Mucosa of descending colon (tissue), 3 donors: Measurements from ENCODE around the gene TMEM123. TPM values are rescaled to one million over a fixed set of nuclear protein-coding genes. Genes with fewer than 3 reads are reported as not detected.
"Not testable (repeated sequence)": the region's sequence is repeated elsewhere in the genome, so short reads cannot be mapped to it uniquely, and the experiment has no call there.

ENCODE experiments used
- ATAC-seq: fragments of 200-7000 bp; cut with Tn5 transposase; one replicate; pipeline ENCODE4 v1.9.1; 2020; ENCODE audit warnings: mild to moderate bottlenecking, moderate library complexity
- DNase-seq, 3 donors: peaks; one replicate each; pipeline ENCODE4 v3.0.0-alpha.2; 2020
- H3K36me3 ChIP-seq: fragments of 200-600 bp; one replicate; pipeline ENCODE4 v1.8.0; 2021; ENCODE audit warnings: low read depth, mild to moderate bottlenecking
- H3K4me1 ChIP-seq: fragments of 200-600 bp; one replicate; pipeline ENCODE4 v1.8.0; 2021; ENCODE audit warnings: low read depth, mild to moderate bottlenecking
- H3K4me3 ChIP-seq: fragments of 200-600 bp; one replicate; pipeline ENCODE4 v1.8.0; 2021; ENCODE audit warnings: mild to moderate bottlenecking
- H3K9me3 ChIP-seq: fragments of 200-600 bp; one replicate; pipeline ENCODE4 v1.8.0; 2021; ENCODE audit warnings: mild to moderate bottlenecking
- CTCF ChIP-seq: fragments of 200-600 bp; IDR thresholded peaks from one replicate; pipeline ENCODE4 v1.8.0; 2022; ENCODE audit warnings: antibody characterized with exemption, mild to moderate bottlenecking
- intact Hi-C, 2 donors: fragments of 100-400 bp; cut with DNase I in 1 of 2; cut with micrococcal nuclease in 1 of 2; formaldehyde crosslinking; loops; one replicate each; pipeline versions ENCODE4 v1.11.0 to v1.11.1; 2022; cut with DNase I, micrococcal nuclease
- total RNA-seq, 3 donors: library from RNA; stranded (reverse); fragmentation: NEBNext Ultra II Directional in 2 of 3; extraction: Animal tissue kit (Norgen Biotek cat#: 25700) in 2 of 3; gene quantifications; one replicate each; pipeline versions ENCODE4 v1.2.1 to v1.2.4, GENCODE V29; 2021 to 2023
- donor health status: DM: no; HTN: no; CAD: no; lungs with moderate emphysema.
- donor health status: DM: no; HTN: no; CAD: no.
- donor health status: DM: no; HTN: yes; CAD: no.

The TMEM123 gene
- total RNA-seq, 3 donors from 2014 or later, result 153 to 205 (median 157) TPM

GRCh38 chr11:102437727-102438126, 14.8 kb downstream of the TMEM123 start:
- Histone ChIP-seq H3K9me3 (peaks cover 7% of the 10 kb centered on the region), H3K4me3 (no peak overlapping the region), H3K4me1 (no peaks in the 10 kb centered on the region), H3K36me3 (no peaks in the 10 kb centered on the region)
- no peak for ATAC-seq
- TF ChIP-seq CTCF, result no peak
- intact Hi-C loops, result no loop called here
- no peak for DNase-seq

- Histone ChIP-seq H3K9me3 (peaks cover 12% of the 10 kb centered on the region), H3K36me3 (no peaks in the 10 kb centered on the region), H3K4me1 (no peaks in the 10 kb centered on the region), H3K4me3 (no peak overlapping the region)
- TF ChIP-seq CTCF, result no peak
- ATAC-seq (no peak), DNase-seq (no peak)
- intact Hi-C loops, result no loop called here
Observed at GRCh38 chr11:102436976-102437375, 15.6 kb downstream of the TMEM123 start.

GRCh38 chr11:102436561-102436960, 16.0 kb downstream of the TMEM123 start:
- H3K4me3 ChIP-seq, result no peak overlapping the region
- peaks cover 12% of the 10 kb centered on the region for H3K9me3 ChIP-seq
- no peaks in the 10 kb centered on the region for H3K4me1 ChIP-seq
- H3K36me3 ChIP-seq, result no peaks in the 10 kb centered on the region
- TF ChIP-seq CTCF, result no peak
- intact Hi-C loops, result no loop called here
- no peak for DNase-seq
- ATAC-seq, result no peak

- ATAC-seq (no peak), DNase-seq (no peak)
- Histone ChIP-seq H3K4me3 (no peak overlapping the region), H3K9me3 (peaks cover 12% of the 10 kb centered on the region), H3K4me1 (no peaks in the 10 kb centered on the region), H3K36me3 (no peaks in the 10 kb centered on the region)
- TF ChIP-seq CTCF, result no peak
- intact Hi-C loops, result no loop called here
Observed at GRCh38 chr11:102435688-102436087, 16.9 kb downstream of the TMEM123 start.

- ATAC-seq, intact Hi-C loops, DNase-seq, H3K36me3 ChIP-seq, H3K4me1 ChIP-seq, H3K4me3 ChIP-seq: not testable (repeated sequence)
- H3K9me3 ChIP-seq, result peaks cover 12% of the 10 kb centered on the region
Observed at GRCh38 chr11:102433571-102433970, 19.0 kb downstream of the TMEM123 start.

GRCh38 chr11:102432560-102432959, 20.0 kb downstream of the TMEM123 start:
- H3K36me3 ChIP-seq, DNase-seq, intact Hi-C loops, H3K4me3 ChIP-seq, ATAC-seq, H3K4me1 ChIP-seq: not testable (repeated sequence)
- H3K9me3 ChIP-seq, result peaks cover 12% of the 10 kb centered on the region

GRCh38 chr11:102431404-102431803, 21.2 kb downstream of the TMEM123 start:
- Histone ChIP-seq H3K4me3 (no peak overlapping the region), H3K36me3 (no peaks in the 10 kb centered on the region), H3K4me1 (no peaks in the 10 kb centered on the region), H3K9me3 (peaks cover 12% of the 10 kb centered on the region)
- DNase-seq, result no peak
- intact Hi-C loops, result no loop called here
- no peak for ATAC-seq
- no peak for TF ChIP-seq CTCF
